Stomach (tissue), 4 donors: ENCODE results near the gene AHCYL2.

Experiments used
- EP300 ChIP-seq: sonication (generic); formaldehyde crosslinking; IDR thresholded peaks from one replicate; pipeline ENCODE4 v1.6.1; 2017; ENCODE audit warnings: antibody characterized with exemption
- POLR2A ChIP-seq, 4 donors: fragments of 450-650 bp; IDR thresholded peaks; one replicate each; pipeline ENCODE4 v1.6.1; 2016; ENCODE audit warnings: antibody characterized with exemption in 4 of 4, control low read depth in 2 of 4, mild to moderate bottlenecking in 1 of 4, moderate library complexity in 1 of 4
- POLR2AphosphoS5 ChIP-seq, 3 donors: sonication (generic); formaldehyde crosslinking; IDR thresholded peaks; one replicate each; pipeline ENCODE4 v1.6.1; 2016; ENCODE audit warnings: antibody characterized with exemption in 3 of 3
- TF ChIP-seq, protein P1 (sequence below), 7 experiments: fragments of 450-650 bp in 4 of 7; fragments of 200-600 bp in 3 of 7; sonication (generic) in 3 of 7; IDR thresholded peaks; one replicate each; pipeline ENCODE4 v1.5.1; 2016 to 2019; ENCODE audit warnings: antibody characterized with exemption in 7 of 7, control low read depth in 2 of 7, mild to moderate bottlenecking in 1 of 7

DNA sequence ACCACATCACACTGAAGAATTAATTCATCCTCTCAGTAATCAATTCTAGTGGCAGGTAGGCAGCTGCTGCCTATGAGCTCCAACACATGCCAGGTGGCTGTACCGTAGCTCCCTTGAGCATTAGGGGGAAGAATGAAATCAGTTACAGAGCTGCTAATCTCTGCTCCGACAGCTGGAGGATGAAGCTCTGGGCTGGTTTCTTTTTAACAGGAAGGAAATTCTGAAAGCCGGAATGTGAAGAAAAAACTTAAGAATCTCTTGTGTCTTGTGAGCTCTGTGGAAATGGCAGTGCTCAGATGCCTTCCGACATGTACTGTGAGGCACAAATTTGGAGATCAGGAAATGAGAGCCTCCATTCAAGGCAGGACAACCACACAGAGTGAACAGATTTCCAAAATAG lies 2.8 kb upstream of the AHCYL2 start:
- TF ChIP-seq, protein P1, sequence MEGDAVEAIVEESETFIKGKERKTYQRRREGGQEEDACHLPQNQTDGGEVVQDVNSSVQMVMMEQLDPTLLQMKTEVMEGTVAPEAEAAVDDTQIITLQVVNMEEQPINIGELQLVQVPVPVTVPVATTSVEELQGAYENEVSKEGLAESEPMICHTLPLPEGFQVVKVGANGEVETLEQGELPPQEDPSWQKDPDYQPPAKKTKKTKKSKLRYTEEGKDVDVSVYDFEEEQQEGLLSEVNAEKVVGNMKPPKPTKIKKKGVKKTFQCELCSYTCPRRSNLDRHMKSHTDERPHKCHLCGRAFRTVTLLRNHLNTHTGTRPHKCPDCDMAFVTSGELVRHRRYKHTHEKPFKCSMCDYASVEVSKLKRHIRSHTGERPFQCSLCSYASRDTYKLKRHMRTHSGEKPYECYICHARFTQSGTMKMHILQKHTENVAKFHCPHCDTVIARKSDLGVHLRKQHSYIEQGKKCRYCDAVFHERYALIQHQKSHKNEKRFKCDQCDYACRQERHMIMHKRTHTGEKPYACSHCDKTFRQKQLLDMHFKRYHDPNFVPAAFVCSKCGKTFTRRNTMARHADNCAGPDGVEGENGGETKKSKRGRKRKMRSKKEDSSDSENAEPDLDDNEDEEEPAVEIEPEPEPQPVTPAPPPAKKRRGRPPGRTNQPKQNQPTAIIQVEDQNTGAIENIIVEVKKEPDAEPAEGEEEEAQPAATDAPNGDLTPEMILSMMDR (IDR thresholded peaks at IDR 0.05), result no peak
- no peak for TF ChIP-seq EP300
- no peak for TF ChIP-seq POLR2A (IDR thresholded peaks at IDR 0.05)
- TF ChIP-seq POLR2AphosphoS5 (IDR thresholded peaks at IDR 0.05), result no peak
